IMR-90 (cell line): ENCODE data around the gene USP10. TPM values are rescaled to one million over a fixed set of nuclear protein-coding genes. Genes with fewer than 3 reads are reported as not detected.

Source experiments
- ATAC-seq: fragments of 200-7000 bp; cut with Tn5 transposase; 2 replicates; pipeline ENCODE4 v1.9.1; 2020; ENCODE audit warnings: low read depth, mild to moderate bottlenecking, moderate library complexity
- BruUV-seq: library from RNA; stranded (reverse); fragments of 400-500 nt; replicated peaks from 2 replicates; lab custom pipeline; 2021; lab: Mats Ljungman, UMichigan
- CTCF ChIA-PET: fragments of 300-600 bp; formaldehyde crosslinking; extraction: SDS; loops from one replicate; lab custom pipeline; 2021; ENCODE audit warnings: antibody characterized with exemption; lab: Yijun Ruan, JAX
- POLR2A ChIA-PET: fragments of 300-600 bp; sonication (Branson Sonifier 250); formaldehyde crosslinking; loops from one replicate; lab custom pipeline; 2022; ENCODE audit warnings: antibody characterized with exemption; ENCODE audit not compliant: unreplicated experiment; lab: Charles Lee
- DNase-seq: peaks from one replicate; pipeline ENCODE4 v3.0.0; 2013
- H2AFZ ChIP-seq: replicated peaks from 2 replicates; pipeline ENCODE3; 2013; ENCODE audit warnings: low read length, mild to moderate bottlenecking; ENCODE audit not compliant: poor library complexity
- H2AK5ac ChIP-seq: 2 replicates; pipeline ENCODE4 v1.6.1; 2013; ENCODE audit warnings: low read depth, low read length, inconsistent platforms
- H2AK9ac ChIP-seq: replicated peaks from 2 replicates; pipeline ENCODE3; 2013; ENCODE audit warnings: mild to moderate bottlenecking, low read depth, low read length, moderate library complexity; ENCODE audit not compliant: poor library complexity
- H2BK120ac ChIP-seq: 2 replicates; pipeline ENCODE4 v1.6.1; 2013; ENCODE audit warnings: low read depth, low read length, inconsistent platforms
- H2BK15ac ChIP-seq: 3 replicates; pipeline ENCODE4 v1.6.1; 2013; ENCODE audit warnings: low read depth, low read length, inconsistent platforms
- H2BK20ac ChIP-seq: 2 replicates; pipeline ENCODE4 v1.6.1; 2013; ENCODE audit warnings: low read depth, mild to moderate bottlenecking, inconsistent platforms, low read length, moderate library complexity
- H2BK5ac ChIP-seq: 2 replicates; pipeline ENCODE4 v1.6.1; 2013; ENCODE audit warnings: mild to moderate bottlenecking, low read depth, low read length, inconsistent platforms; ENCODE audit not compliant: poor library complexity, severe bottlenecking
- H3K14ac ChIP-seq: replicated peaks from 2 replicates; pipeline ENCODE4 v1.6.1; 2013; ENCODE audit warnings: low read depth, low read length, inconsistent platforms
- H3K18ac ChIP-seq: 2 replicates; pipeline ENCODE4 v1.6.1; 2013; ENCODE audit warnings: low read depth, low read length, control low read depth
- H3K23ac ChIP-seq: 2 replicates; pipeline ENCODE4 v1.6.1; 2013; ENCODE audit warnings: low read depth, low read length, inconsistent platforms
- H3K27ac ChIP-seq: 2 replicates; pipeline ENCODE4 v1.5.1; 2013; ENCODE audit warnings: mild to moderate bottlenecking, control low read depth, low read length; ENCODE audit not compliant: insufficient read depth
- H3K27me3 ChIP-seq: 2 replicates; pipeline ENCODE4 v1.6.1; 2013; ENCODE audit warnings: low read length; ENCODE audit not compliant: control insufficient read depth, insufficient read depth
- H3K36me3 ChIP-seq: 2 replicates; pipeline ENCODE4 v1.6.1; 2013; ENCODE audit warnings: low read length, mixed read lengths; ENCODE audit not compliant: control insufficient read depth, insufficient read depth
- H3K4ac ChIP-seq: 2 replicates; pipeline ENCODE4 v1.6.1; 2013; ENCODE audit warnings: low read depth, low read length, inconsistent platforms
- H3K4me1 ChIP-seq: 2 replicates; pipeline ENCODE4 v1.6.1; 2013; ENCODE audit warnings: low read length, mixed read lengths; ENCODE audit not compliant: control insufficient read depth, insufficient read depth
- H3K4me2 ChIP-seq: 2 replicates; pipeline ENCODE4 v1.6.1; 2013; ENCODE audit warnings: low read depth, mild to moderate bottlenecking, control low read depth, low read length, moderate library complexity
- H3K4me3 ChIP-seq: 2 replicates; pipeline ENCODE4 v1.5.1; 2013; ENCODE audit warnings: low read depth, mild to moderate bottlenecking, control low read depth, low read length, moderate library complexity; ENCODE audit not compliant: insufficient read depth
- H3K56ac ChIP-seq: 2 replicates; pipeline ENCODE4 v1.6.1; 2013; ENCODE audit warnings: low read length, inconsistent platforms; ENCODE audit not compliant: insufficient read depth; ENCODE audit errors: extremely low read depth
- H3K79me1 ChIP-seq, 2 experiments: 2 replicates each; pipeline ENCODE4 v1.6.1; 2013; ENCODE audit warnings: low read length in 2 of 2, inconsistent platforms in 1 of 2, low read depth in 1 of 2
- H3K9ac ChIP-seq: 2 replicates; pipeline ENCODE4 v1.6.1; 2013; ENCODE audit warnings: low read depth, low read length, control low read depth
- H3K9me1 ChIP-seq: 2 replicates; pipeline ENCODE4 v1.6.1; 2013; ENCODE audit warnings: low read length, inconsistent platforms; ENCODE audit not compliant: insufficient read depth
- H3K9me3 ChIP-seq: 2 replicates; pipeline ENCODE4 v1.6.1; 2013; ENCODE audit warnings: low read length; ENCODE audit not compliant: control insufficient read depth, insufficient read depth
- H4K20me1 ChIP-seq: 2 replicates; pipeline ENCODE4 v1.6.1; 2013; ENCODE audit warnings: low read length, inconsistent platforms; ENCODE audit not compliant: insufficient read depth
- H4K5ac ChIP-seq: 2 replicates; pipeline ENCODE4 v1.6.1; 2013; ENCODE audit warnings: mild to moderate bottlenecking, low read depth, low read length, control low read depth
- H4K8ac ChIP-seq, 2 experiments: 2 replicates each; pipeline ENCODE4 v1.6.1; 2013; ENCODE audit warnings: low read depth in 2 of 2, low read length in 2 of 2, control low read depth in 1 of 2, inconsistent platforms in 1 of 2
- H4K91ac ChIP-seq: 2 replicates; pipeline ENCODE4 v1.6.1; 2013; ENCODE audit warnings: low read depth, low read length, inconsistent platforms; ENCODE audit not compliant: insufficient read depth
- BHLHE40 ChIP-seq: fragments of 150-350 bp; IDR thresholded peaks from 2 replicates; pipeline ENCODE4 v1.6.1; 2016; ENCODE audit warnings: mild to moderate bottlenecking, low read depth, low read length
- CEBPB ChIP-seq: IDR thresholded peaks from 2 replicates; pipeline ENCODE4 v1.6.1; 2012; ENCODE audit warnings: low read depth, low read length, improper control_type of control experiment
- CHD1 ChIP-seq: IDR thresholded peaks from 2 replicates; pipeline ENCODE4 v1.6.1; 2012; ENCODE audit warnings: low read depth, low read length, improper control_type of control experiment
- FOS ChIP-seq: fragments of 150-350 bp; IDR thresholded peaks from 2 replicates; pipeline ENCODE4 v1.6.1; 2016; ENCODE audit warnings: low read depth, low read length
- MAFK ChIP-seq: IDR thresholded peaks from 2 replicates; pipeline ENCODE4 v1.6.1; 2012; ENCODE audit warnings: low read depth, low read length, improper control_type of control experiment
- MAZ ChIP-seq: IDR thresholded peaks from 2 replicates; pipeline ENCODE4 v1.6.1; 2012; ENCODE audit warnings: low read depth, mild to moderate bottlenecking, low read length, improper control_type of control experiment, moderate library complexity, borderline replicate concordance
- MXI1 ChIP-seq: IDR thresholded peaks from 2 replicates; pipeline ENCODE4 v1.6.1; 2012; ENCODE audit warnings: low read depth, mild to moderate bottlenecking, low read length, moderate library complexity, borderline replicate concordance
- NFE2L2 ChIP-seq: fragments of 150-350 bp; IDR thresholded peaks from 2 replicates; pipeline ENCODE4 v1.6.1; 2016; ENCODE audit warnings: low read depth, mild to moderate bottlenecking, low read length
- POLR2A ChIP-seq: IDR thresholded peaks from 2 replicates; pipeline ENCODE4 v1.6.1; 2012; ENCODE audit warnings: mild to moderate bottlenecking, low read depth, low read length
- RAD21 ChIP-seq: IDR thresholded peaks from 2 replicates; pipeline ENCODE4 v1.6.1; 2012; ENCODE audit warnings: low read length, improper control_type of control experiment
- RCOR1 ChIP-seq: IDR thresholded peaks from 2 replicates; pipeline ENCODE4 v1.6.1; 2012; ENCODE audit warnings: mild to moderate bottlenecking, low read length, improper control_type of control experiment; ENCODE audit not compliant: insufficient replicate concordance
- RFX5 ChIP-seq: IDR thresholded peaks from 2 replicates; pipeline ENCODE4 v1.8.0; 2012; ENCODE audit warnings: low read depth, mild to moderate bottlenecking, low read length, moderate library complexity
- SMC3 ChIP-seq: fragments of 150-350 bp; IDR thresholded peaks from 2 replicates; pipeline ENCODE4 v1.6.1; 2016; ENCODE audit warnings: low read depth, mild to moderate bottlenecking, antibody characterized with exemption, low read length, moderate library complexity
- WGBS, 2 experiments: methylation state at CpG; one replicate each; pipeline versions ENCODE4 v1.1.5 to v1.1.7; 2013; ENCODE audit warnings: missing lambda C conversion rate in 2 of 2; ENCODE audit not compliant: insufficient read length in 1 of 2; ENCODE audit errors: extremely low coverage in 2 of 2; 5-methylcytosine and 5-hydroxymethylcytosine counted together
- dilution Hi-C: fragments of 300-500 bp; cut with HindIII; formaldehyde crosslinking; loops from one replicate; pipeline ENCODE4 v1.14.3; 2018; ENCODE audit warnings: low sequenced_read_pairs; ENCODE audit not compliant: unreplicated experiment
- in situ Hi-C: fragments of 300-500 bp; cut with MboI; formaldehyde crosslinking; loops from 3 replicates; pipeline ENCODE4 v1.14.3; 2019; ENCODE audit warnings: low sequenced_read_pairs, inconsistent platforms, mixed read lengths
- intact Hi-C: fragments of 100-400 bp; cut with micrococcal nuclease; formaldehyde crosslinking; loops from 2 replicates; pipeline ENCODE4 v1.10.0; 2022
- polyA plus RNA-seq, 3 experiments: library from polyadenylated mRNA; depleted of rRNA; stranded (reverse); fragments of >200 nt; gene quantifications; 2 replicates each; pipeline ENCODE4 v1.2.3, GENCODE V29; 2012; ENCODE audit warnings: low replicate concordance in 1 of 3
- total RNA-seq: library from RNA; depleted of rRNA; stranded (reverse); fragments of >200 nt; gene quantifications from 2 replicates; pipeline ENCODE4 v1.2.3, GENCODE V29; 2012
- TF ChIP-seq, protein P1 (sequence below): fragments of 150-350 bp; IDR thresholded peaks from 2 replicates; pipeline ENCODE4 v1.6.1; 2016; ENCODE audit warnings: low read depth, mild to moderate bottlenecking, low read length, moderate library complexity, borderline replicate concordance
- TF ChIP-seq, protein P2 (sequence below): fragments of 150-350 bp; IDR thresholded peaks from 2 replicates; pipeline ENCODE4 v1.6.1; 2017; ENCODE audit warnings: mild to moderate bottlenecking, antibody characterized with exemption, low read length, low read depth
- TF ChIP-seq, protein P3 (sequence below): conservative IDR thresholded peaks from 2 replicates; pipeline ENCODE4 v1.5.1; 2012; ENCODE audit warnings: mild to moderate bottlenecking, low read depth, low read length, improper control_type of control experiment

Gene USP10
- total and polyA plus RNA-seq, 2 of the 4 experiments (the other 2 are of a cell fraction), result 54.3 to 79.0 TPM

DNA sequence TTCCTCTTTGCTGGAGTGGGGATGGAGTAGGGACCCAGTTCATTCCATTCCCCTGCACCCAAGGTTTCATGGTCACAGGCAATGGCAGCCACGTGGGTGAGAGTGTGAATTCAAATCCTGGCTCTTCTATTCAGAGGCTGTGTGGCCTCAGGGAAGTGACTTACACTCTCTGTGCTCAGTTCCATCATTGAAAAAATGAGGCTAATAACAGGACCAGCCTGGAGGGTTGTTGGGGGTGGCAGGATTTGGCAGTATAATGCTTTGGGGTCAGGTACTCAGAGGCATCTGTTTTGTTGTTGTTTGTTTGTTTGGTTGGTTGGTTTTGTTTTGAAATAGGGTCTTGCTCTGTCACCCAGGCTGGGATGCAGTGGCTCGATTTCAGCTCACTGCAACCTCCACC lies 117.8 kb downstream of the USP10 start:
- POLR2A ChIA-PET, result no interaction called here
- H3K4me2 ChIP-seq, result no peak overlapping the region
- H3K23ac ChIP-seq, result no peak overlapping the region
- 0 out of 2 replicates have a peak overlapping the region, but pooled peaks have one; percentile 8 for H2AK5ac ChIP-seq
- no peak overlapping the region for H2BK120ac ChIP-seq
- no peak overlapping the region for H4K91ac ChIP-seq
- TF ChIP-seq MAZ (no peak), MAFK (no peak), RAD21 (no peak), CHD1 (no peak), FOS (no peak), SMC3 (no peak), MXI1 (no peak), RFX5 (no peak), BHLHE40 (no peak), NFE2L2 (no peak), POLR2A (no peak), CEBPB (no peak), RCOR1 (no peak)
- TF ChIP-seq, protein P1, sequence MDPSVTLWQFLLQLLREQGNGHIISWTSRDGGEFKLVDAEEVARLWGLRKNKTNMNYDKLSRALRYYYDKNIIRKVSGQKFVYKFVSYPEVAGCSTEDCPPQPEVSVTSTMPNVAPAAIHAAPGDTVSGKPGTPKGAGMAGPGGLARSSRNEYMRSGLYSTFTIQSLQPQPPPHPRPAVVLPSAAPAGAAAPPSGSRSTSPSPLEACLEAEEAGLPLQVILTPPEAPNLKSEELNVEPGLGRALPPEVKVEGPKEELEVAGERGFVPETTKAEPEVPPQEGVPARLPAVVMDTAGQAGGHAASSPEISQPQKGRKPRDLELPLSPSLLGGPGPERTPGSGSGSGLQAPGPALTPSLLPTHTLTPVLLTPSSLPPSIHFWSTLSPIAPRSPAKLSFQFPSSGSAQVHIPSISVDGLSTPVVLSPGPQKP, result no peak
- TF ChIP-seq, protein P2, sequence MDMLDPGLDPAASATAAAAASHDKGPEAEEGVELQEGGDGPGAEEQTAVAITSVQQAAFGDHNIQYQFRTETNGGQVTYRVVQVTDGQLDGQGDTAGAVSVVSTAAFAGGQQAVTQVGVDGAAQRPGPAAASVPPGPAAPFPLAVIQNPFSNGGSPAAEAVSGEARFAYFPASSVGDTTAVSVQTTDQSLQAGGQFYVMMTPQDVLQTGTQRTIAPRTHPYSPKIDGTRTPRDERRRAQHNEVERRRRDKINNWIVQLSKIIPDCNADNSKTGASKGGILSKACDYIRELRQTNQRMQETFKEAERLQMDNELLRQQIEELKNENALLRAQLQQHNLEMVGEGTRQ, result no peak
- TF ChIP-seq, protein P3, sequence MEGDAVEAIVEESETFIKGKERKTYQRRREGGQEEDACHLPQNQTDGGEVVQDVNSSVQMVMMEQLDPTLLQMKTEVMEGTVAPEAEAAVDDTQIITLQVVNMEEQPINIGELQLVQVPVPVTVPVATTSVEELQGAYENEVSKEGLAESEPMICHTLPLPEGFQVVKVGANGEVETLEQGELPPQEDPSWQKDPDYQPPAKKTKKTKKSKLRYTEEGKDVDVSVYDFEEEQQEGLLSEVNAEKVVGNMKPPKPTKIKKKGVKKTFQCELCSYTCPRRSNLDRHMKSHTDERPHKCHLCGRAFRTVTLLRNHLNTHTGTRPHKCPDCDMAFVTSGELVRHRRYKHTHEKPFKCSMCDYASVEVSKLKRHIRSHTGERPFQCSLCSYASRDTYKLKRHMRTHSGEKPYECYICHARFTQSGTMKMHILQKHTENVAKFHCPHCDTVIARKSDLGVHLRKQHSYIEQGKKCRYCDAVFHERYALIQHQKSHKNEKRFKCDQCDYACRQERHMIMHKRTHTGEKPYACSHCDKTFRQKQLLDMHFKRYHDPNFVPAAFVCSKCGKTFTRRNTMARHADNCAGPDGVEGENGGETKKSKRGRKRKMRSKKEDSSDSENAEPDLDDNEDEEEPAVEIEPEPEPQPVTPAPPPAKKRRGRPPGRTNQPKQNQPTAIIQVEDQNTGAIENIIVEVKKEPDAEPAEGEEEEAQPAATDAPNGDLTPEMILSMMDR, result no peak
- no peak overlapping the region for H3K9ac ChIP-seq
- dilution Hi-C loops, result no loop called here
- no peak overlapping the region for H2BK5ac ChIP-seq
- no peak overlapping the region for H4K5ac ChIP-seq
- H3K4me1 ChIP-seq, result peaks cover 32% of the 10 kb centered on the region
- WGBS, 2 experiments, result 80% methylated on average over 1 of the region's 2 CpGs; no CpG with 5 or more reads in 1 of the 2 experiments
- peak overlapping the region; percentile 13; the same call in 1 of the 2 replicates for H3K4ac ChIP-seq
- H2AFZ ChIP-seq, result no peak overlapping the region
- 0 out of 2 replicates have a peak, but pooled peaks cover 4% of the 10 kb centered on the region for H3K9me3 ChIP-seq
- no peak for DNase-seq
- H2BK20ac ChIP-seq, result no peak overlapping the region
- H2BK15ac ChIP-seq, result no peak overlapping the region
- no peak overlapping the region for H3K4me3 ChIP-seq
- H3K27me3 ChIP-seq, result no peaks in the 10 kb centered on the region
- intact Hi-C loops, result no loop called here
- no TSS peak for BruUV-seq
- no peak overlapping the region for H3K56ac ChIP-seq
- peaks cover 15% of the 10 kb centered on the region for H3K9me1 ChIP-seq
- peaks cover 26% of the 10 kb centered on the region for H4K20me1 ChIP-seq
- no peaks in the 10 kb centered on the region for H3K36me3 ChIP-seq
- H3K79me1 ChIP-seq, result peaks cover 21 to 28% of the 10 kb centered on the region in 2 experiments; a peak in 3 of 4 replicates
- in situ Hi-C loops, result no loop called here
- no peak overlapping the region for H3K18ac ChIP-seq
- ATAC-seq, result no peak
- H3K14ac ChIP-seq, result no peak overlapping the region
- CTCF ChIA-PET, result no interaction called here
- H4K8ac ChIP-seq, result no peak overlapping the region
- no peak overlapping the region for H2AK9ac ChIP-seq
- H3K27ac ChIP-seq, result no peak overlapping the region
